ENCODE measurements around the gene OSBPL5. TPM values are rescaled to one million over a fixed set of nuclear protein-coding genes. Genes with fewer than 3 reads are reported as not detected.

OSBPL5 gene
- total RNA-seq, 1 experiment from 2014 or later, result 16.1 TPM

DNA sequence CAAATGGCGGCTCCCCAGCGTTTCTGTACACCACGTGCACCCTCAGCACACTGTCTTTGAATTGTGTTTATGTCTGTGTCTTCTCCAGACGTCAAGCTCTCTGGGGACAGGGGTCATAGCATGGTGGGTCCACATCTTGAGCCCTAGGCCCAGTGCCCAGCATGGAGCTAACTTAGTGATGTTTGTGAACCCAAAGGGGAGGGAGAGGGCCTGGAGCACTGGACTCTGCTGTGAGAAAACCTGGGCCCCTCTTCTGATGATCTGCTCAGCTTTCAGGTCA, 49.2 kb upstream of the OSBPL5 start:
- Histone ChIP-seq H3T11ph (ENCODE audit: low read length) (no peak overlapping the region), H2AFZ (ENCODE audit: low read length) (no peak overlapping the region), H3K27me3 (ENCODE audit: insufficient read depth, low read length) (no peaks in the 10 kb centered on the region), H3K79me2 (ENCODE audit: insufficient read depth, low read length) (no peaks in the 10 kb centered on the region), H3K18ac (ENCODE audit: insufficient read length, low read depth, low read length) (no peak overlapping the region), H2BK120ac (ENCODE audit: low read depth, low read length, poor library complexity, severe bottlenecking) (no peak overlapping the region), H3K9ac (ENCODE audit: extremely low read depth, insufficient read length, low read length) (no peak overlapping the region), H2BK15ac (ENCODE audit: low read depth, low read length) (no peak overlapping the region), H3K56ac (ENCODE audit: insufficient read length, low read depth, low read length) (no peak overlapping the region), H2AK5ac (ENCODE audit: insufficient read length, low read length) (no peak overlapping the region), H3K23ac (ENCODE audit: insufficient read length, low read depth, low read length) (no peak overlapping the region), H3K27ac (ENCODE audit: insufficient read length, low read depth, low read length) (no peak overlapping the region), H3K79me1 (ENCODE audit: insufficient read depth, low read depth, low read length, poor library complexity, severe bottlenecking) (no peaks in the 10 kb centered on the region), H3K4ac (ENCODE audit: low read depth, low read length) (no peak overlapping the region), H3K14ac (ENCODE audit: insufficient read depth, low read length) (no peak overlapping the region; the same call in 1 of the 2 replicates), H4K91ac (ENCODE audit: insufficient read length, low read depth, low read length) (no peak overlapping the region), H3K9me3 (ENCODE audit: control insufficient read depth, low read depth, low read length) (no peaks in the 10 kb centered on the region), H4K20me1 (ENCODE audit: control insufficient read depth, insufficient read depth, insufficient read length) (no peaks in the 10 kb centered on the region), H2BK12ac (ENCODE audit: insufficient read length, low read depth, low read length) (no peak overlapping the region), H4K5ac (ENCODE audit: insufficient read length, low read depth, low read length) (no peak overlapping the region), H3K23me2 (ENCODE audit: insufficient read length, low read depth, low read length, poor library complexity, severe bottlenecking) (no peaks in the 10 kb centered on the region), H4K8ac (replicated peaks; ENCODE audit: insufficient read length, low read depth, low read length) (no peak overlapping the region), H3K4me2 (ENCODE audit: insufficient read depth, insufficient read length, low read length) (no peak overlapping the region), H2BK20ac (ENCODE audit: low read depth, low read length, poor library complexity, severe bottlenecking) (no peak overlapping the region), H3K4me1 (ENCODE audit: insufficient read depth, low read length) (no peaks in the 10 kb centered on the region), H2BK5ac (ENCODE audit: insufficient read length, low read length) (no peak overlapping the region)
- TF ChIP-seq CTCF (conservative IDR thresholded peaks at IDR 0.05), result no peak
- Mint-ChIP-seq H3K27ac (no peak overlapping the region; a peak in 1 of 7 replicates), H3K9me3 (peaks cover 0 to 4% of the 10 kb centered on the region in 2 experiments; a peak in 3 of 5 replicates), H3K4me1 (peaks cover 16 to 21% of the 10 kb centered on the region in 2 experiments), H3K36me3 (ENCODE audit: insufficient read depth in 1 of 3, low read depth in 3 of 3) (no peaks in the 10 kb centered on the region), H3K4me3 (no peak overlapping the region), H3K27me3 (ENCODE audit: low read depth) (peaks cover 17% of the 10 kb centered on the region)
- DNase-seq, result no peak
- WGBS (ENCODE audit: extremely low coverage, insufficient read length, low lambda C conversion rate), result no CpG with 5 or more reads among the region's 4 CpGs
